ENCODE results near the gene OSER1.

Gene OSER1

DNA sequence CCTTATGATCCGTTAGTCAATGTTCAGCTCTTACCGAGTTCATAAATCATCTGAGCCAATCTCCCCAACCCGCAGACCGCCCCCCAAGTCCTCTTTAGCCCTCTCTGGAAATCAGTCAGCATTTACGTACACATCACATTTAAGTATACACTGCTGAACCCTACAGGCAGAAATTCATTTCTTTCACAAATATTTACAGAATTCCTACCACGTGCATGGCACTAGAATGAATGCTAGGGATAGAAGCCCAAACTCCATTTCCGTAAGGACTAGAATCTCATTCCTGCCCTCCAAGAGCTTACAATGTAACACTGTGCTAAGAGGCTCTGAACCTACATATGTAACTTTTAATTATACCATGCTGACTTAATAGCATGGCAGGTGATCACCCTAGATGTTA lies 1.8 kb downstream of the OSER1 start:
- DNase-seq (ENCODE audit: low spot score) (no peak), ATAC-seq (ENCODE audit: low read depth) (no peak)
- Histone ChIP-seq H3K4me1 (ENCODE audit: insufficient read depth, poor library complexity, severe bottlenecking) (peaks cover 54% of the 10 kb centered on the region), H3K4me3 (ENCODE audit: severe bottlenecking) (peak overlapping the region; percentile 68), H3K27me3 (ENCODE audit: insufficient read depth, poor library complexity, severe bottlenecking) (no peaks in the 10 kb centered on the region), H3K27ac (ENCODE audit: poor library complexity, severe bottlenecking) (peak overlapping the region; percentile 91), H3K36me3 (ENCODE audit: low read depth) (peaks cover 40% of the 10 kb centered on the region), H3K9me3 (ENCODE audit: severe bottlenecking) (no peaks in the 10 kb centered on the region)
- TF ChIP-seq, protein P1, sequence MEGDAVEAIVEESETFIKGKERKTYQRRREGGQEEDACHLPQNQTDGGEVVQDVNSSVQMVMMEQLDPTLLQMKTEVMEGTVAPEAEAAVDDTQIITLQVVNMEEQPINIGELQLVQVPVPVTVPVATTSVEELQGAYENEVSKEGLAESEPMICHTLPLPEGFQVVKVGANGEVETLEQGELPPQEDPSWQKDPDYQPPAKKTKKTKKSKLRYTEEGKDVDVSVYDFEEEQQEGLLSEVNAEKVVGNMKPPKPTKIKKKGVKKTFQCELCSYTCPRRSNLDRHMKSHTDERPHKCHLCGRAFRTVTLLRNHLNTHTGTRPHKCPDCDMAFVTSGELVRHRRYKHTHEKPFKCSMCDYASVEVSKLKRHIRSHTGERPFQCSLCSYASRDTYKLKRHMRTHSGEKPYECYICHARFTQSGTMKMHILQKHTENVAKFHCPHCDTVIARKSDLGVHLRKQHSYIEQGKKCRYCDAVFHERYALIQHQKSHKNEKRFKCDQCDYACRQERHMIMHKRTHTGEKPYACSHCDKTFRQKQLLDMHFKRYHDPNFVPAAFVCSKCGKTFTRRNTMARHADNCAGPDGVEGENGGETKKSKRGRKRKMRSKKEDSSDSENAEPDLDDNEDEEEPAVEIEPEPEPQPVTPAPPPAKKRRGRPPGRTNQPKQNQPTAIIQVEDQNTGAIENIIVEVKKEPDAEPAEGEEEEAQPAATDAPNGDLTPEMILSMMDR (IDR thresholded peaks at IDR 0.05; ENCODE audit: poor library complexity, severe bottlenecking) = peak; percentile 33

GRCh38 chr20:44208165-44208564 lies 2.4 kb downstream of the OSER1 start:
- DNase-seq (ENCODE audit: low spot score) = no peak
- no peaks in the 10 kb centered on the region for H3K9me3 ChIP-seq (ENCODE audit: severe bottlenecking)
- H3K36me3 ChIP-seq (ENCODE audit: low read depth) = peaks cover 46% of the 10 kb centered on the region
- peak overlapping the region; percentile 91 for H3K27ac ChIP-seq (ENCODE audit: poor library complexity, severe bottlenecking)
- H3K4me1 ChIP-seq (ENCODE audit: insufficient read depth, poor library complexity, severe bottlenecking) = peaks cover 58% of the 10 kb centered on the region
- TF ChIP-seq, protein P1 (IDR thresholded peaks at IDR 0.05; ENCODE audit: poor library complexity, severe bottlenecking) = no peak
- no peak for ATAC-seq (ENCODE audit: low read depth)
- H3K27me3 ChIP-seq (ENCODE audit: insufficient read depth, poor library complexity, severe bottlenecking) = no peaks in the 10 kb centered on the region
- peak overlapping the region; percentile 68 for H3K4me3 ChIP-seq (ENCODE audit: severe bottlenecking)

- ATAC-seq (ENCODE audit: low read depth) = no peak
Observed at GRCh38 chr20:44207126-44207723, 3.3 kb downstream of the OSER1 start.

DNA sequence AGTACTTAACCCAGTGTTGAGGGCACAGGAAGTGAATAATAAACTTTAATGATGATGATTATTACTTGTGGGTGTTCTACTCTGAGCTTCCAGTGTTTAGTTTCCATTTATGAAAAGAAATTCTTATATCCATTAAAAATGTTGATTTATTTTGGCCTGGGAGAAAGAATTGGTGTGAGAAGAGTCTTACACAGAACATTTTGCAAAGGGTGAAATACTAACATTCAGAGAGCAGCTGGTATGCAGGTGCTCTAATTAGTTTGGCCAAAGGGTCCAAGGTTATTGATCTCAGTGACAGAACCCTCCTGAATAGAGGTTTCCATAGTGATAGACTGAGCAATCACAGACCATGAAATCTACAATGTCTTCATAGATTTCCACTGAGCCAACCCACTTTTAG lies 4.4 kb downstream of the OSER1 start:
- H3K27ac ChIP-seq (ENCODE audit: poor library complexity, severe bottlenecking) = peak overlapping the region; percentile 91
- H3K36me3 ChIP-seq (ENCODE audit: low read depth) = peaks cover 67% of the 10 kb centered on the region
- no peaks in the 10 kb centered on the region for H3K9me3 ChIP-seq (ENCODE audit: severe bottlenecking)
- peaks cover 56% of the 10 kb centered on the region for H3K4me1 ChIP-seq (ENCODE audit: insufficient read depth, poor library complexity, severe bottlenecking)
- DNase-seq (ENCODE audit: low spot score) (no peak), ATAC-seq (ENCODE audit: low read depth) (no peak)
- TF ChIP-seq, protein P1 (IDR thresholded peaks at IDR 0.05; ENCODE audit: poor library complexity, severe bottlenecking) = no peak
- no peaks in the 10 kb centered on the region for H3K27me3 ChIP-seq (ENCODE audit: insufficient read depth, poor library complexity, severe bottlenecking)
- no peak overlapping the region for H3K4me3 ChIP-seq (ENCODE audit: severe bottlenecking)

More at GRCh38 chr20:44207126-44207723, 3.3 kb downstream of the OSER1 start:
- H3K9me3 ChIP-seq (ENCODE audit: severe bottlenecking) = no peaks in the 10 kb centered on the region
- H3K4me3 ChIP-seq (ENCODE audit: severe bottlenecking) = peak overlapping the region; percentile 68
- TF ChIP-seq, protein P1 (IDR thresholded peaks at IDR 0.05; ENCODE audit: poor library complexity, severe bottlenecking) = no peak
- H3K36me3 ChIP-seq (ENCODE audit: low read depth) = peaks cover 56% of the 10 kb centered on the region
- no peaks in the 10 kb centered on the region for H3K27me3 ChIP-seq (ENCODE audit: insufficient read depth, poor library complexity, severe bottlenecking)
- H3K27ac ChIP-seq (ENCODE audit: poor library complexity, severe bottlenecking) = peak overlapping the region; percentile 91
- DNase-seq (ENCODE audit: low spot score) = no peak
- peaks cover 58% of the 10 kb centered on the region for H3K4me1 ChIP-seq (ENCODE audit: insufficient read depth, poor library complexity, severe bottlenecking)

GRCh38 chr20:44204832-44205215 lies 5.7 kb downstream of the OSER1 start:
- Histone ChIP-seq H3K27me3 (ENCODE audit: insufficient read depth, poor library complexity, severe bottlenecking) (no peaks in the 10 kb centered on the region), H3K27ac (ENCODE audit: poor library complexity, severe bottlenecking) (peak overlapping the region; percentile 91), H3K4me3 (ENCODE audit: severe bottlenecking) (no peak overlapping the region), H3K4me1 (ENCODE audit: insufficient read depth, poor library complexity, severe bottlenecking) (peaks cover 56% of the 10 kb centered on the region), H3K9me3 (ENCODE audit: severe bottlenecking) (no peaks in the 10 kb centered on the region), H3K36me3 (ENCODE audit: low read depth) (peaks cover 79% of the 10 kb centered on the region)
- DNase-seq (ENCODE audit: low spot score) (no peak), ATAC-seq (ENCODE audit: low read depth) (no peak)
- TF ChIP-seq, protein P1 (IDR thresholded peaks at IDR 0.05; ENCODE audit: poor library complexity, severe bottlenecking) = no peak
